AG09309 (cell line): ENCODE data around the gene STAT5A.
"Not testable (repeated sequence)": the region's sequence is repeated elsewhere in the genome, so short reads cannot be mapped to it uniquely, and the experiment has no call there.

Experiments
- DNase-seq: peaks from one replicate; pipeline ENCODE4 v3.0.0-alpha.2; 2010; ENCODE audit warnings: low read depth
- H3K4me3 ChIP-seq: 2 replicates; pipeline ENCODE4 v1.5.1; 2011; ENCODE audit warnings: mild to moderate bottlenecking, low read depth, low read length, moderate library complexity; ENCODE audit not compliant: control insufficient read depth
- CTCF ChIP-seq: IDR thresholded peaks from 2 replicates; pipeline ENCODE4 v1.5.1; 2011; ENCODE audit warnings: mild to moderate bottlenecking, low read depth, low read length, inconsistent platforms; ENCODE audit not compliant: insufficient read depth, control insufficient read depth; ENCODE audit errors: missing control alignments

STAT5A gene

GRCh38 chr17:42315402-42316156, 27.3 kb downstream of the STAT5A start:
- TF ChIP-seq CTCF = no peak
- no peak for DNase-seq
- no peak overlapping the region for H3K4me3 ChIP-seq

GRCh38 chr17:42316755-42317154, 28.5 kb downstream of the STAT5A start:
- H3K4me3 ChIP-seq = no peak overlapping the region
- DNase-seq = no peak
- no peak for TF ChIP-seq CTCF

GRCh38 chr17:42317266-42317845, 29.1 kb downstream of the STAT5A start:
- H3K4me3 ChIP-seq = no peak overlapping the region
- no peak for TF ChIP-seq CTCF
- no peak for DNase-seq

GRCh38 chr17:42317967-42318366, 29.7 kb downstream of the STAT5A start:
- not testable (repeated sequence) for H3K4me3 ChIP-seq, DNase-seq

GRCh38 chr17:42321555-42321954, 33.3 kb downstream of the STAT5A start:
- DNase-seq = no peak
- TF ChIP-seq CTCF = no peak
- no peak overlapping the region for H3K4me3 ChIP-seq

GRCh38 chr17:42322382-42323267, 34.3 kb downstream of the STAT5A start:
- no peak overlapping the region for H3K4me3 ChIP-seq
- TF ChIP-seq CTCF = peak; percentile 100
- DNase-seq = peak; percentile 85

GRCh38 chr17:42323268-42323773, 35.0 kb downstream of the STAT5A start:
- no peak for TF ChIP-seq CTCF
- H3K4me3 ChIP-seq = no peak overlapping the region
- no peak for DNase-seq
